ENCODE measurements around the gene CBX5. TPM values are rescaled to one million over a fixed set of nuclear protein-coding genes. Genes with fewer than 3 reads are reported as not detected.

The CBX5 gene
- total and polyA plus RNA-seq, 2 experiments from 2014 or later: 29.6 to 37.6 TPM

DNA sequence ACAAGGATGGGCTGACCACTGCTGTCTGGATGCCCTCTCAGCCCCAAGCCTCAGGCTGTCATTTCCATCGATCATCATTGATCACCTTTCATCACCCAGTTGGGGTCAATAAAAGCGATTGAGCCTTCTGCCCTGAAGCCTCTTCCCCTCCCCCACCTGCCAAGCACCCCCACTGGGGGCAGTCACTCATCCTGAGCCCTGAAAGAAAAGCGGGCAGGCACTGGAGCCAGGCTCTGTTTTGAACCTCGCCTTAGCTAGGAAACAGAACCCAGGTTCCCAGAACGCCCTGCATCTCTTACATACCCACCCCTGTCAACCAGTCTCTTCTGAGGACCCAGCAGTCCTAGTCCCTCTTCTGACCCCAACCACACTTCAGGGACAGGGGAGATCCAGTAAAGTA is 96.9 kb downstream of the CBX5 start:
- Histone ChIP-seq H3K79me2 (ENCODE audit: insufficient read depth) (peaks cover 23% of the 10 kb centered on the region), H2AFZ (no peak overlapping the region), H3K27me3 (replicated peaks; ENCODE audit: insufficient read depth) (no peaks in the 10 kb centered on the region), H4K20me1 (ENCODE audit: insufficient read depth) (no peaks in the 10 kb centered on the region), H3K9me2 (ENCODE audit: insufficient read depth) (no peaks in the 10 kb centered on the region), H3F3A (ENCODE audit: insufficient read depth) (no peaks in the 10 kb centered on the region), H3K4me3 (no peak overlapping the region), H3K9ac (no peak overlapping the region), H3K27ac (no peak overlapping the region), H3K4me2 (ENCODE audit: unreplicated experiment) (no peak overlapping the region), H3K9me3 (ENCODE audit: low read depth) (no peaks in the 10 kb centered on the region), H3K4me1 (ENCODE audit: insufficient read depth) (0 out of 2 replicates have a peak, but pooled peaks cover 3% of the 10 kb centered on the region), H3K36me3 (ENCODE audit: low read depth) (no peaks in the 10 kb centered on the region; the same call in 1 of the 2 replicates)
- in situ Hi-C loops (cut with MboI): no loop called here
- DNase-seq: no peak
- TF ChIP-seq EZH2phosphoT487 (IDR thresholded peaks at IDR 0.05; ENCODE audit: insufficient read depth, low read depth) (no peak), EZH2 (IDR thresholded peaks at IDR 0.05; ENCODE audit: insufficient read depth, poor library complexity, severe bottlenecking) (no peak)
- 83 to 88% methylated on average over 5 of the region's 5 CpGs for WGBS, 2 experiments (ENCODE audit: low coverage in 1 of 2, low lambda C conversion rate in 2 of 2, missing lambda C conversion rate in 2 of 2)

DNA sequence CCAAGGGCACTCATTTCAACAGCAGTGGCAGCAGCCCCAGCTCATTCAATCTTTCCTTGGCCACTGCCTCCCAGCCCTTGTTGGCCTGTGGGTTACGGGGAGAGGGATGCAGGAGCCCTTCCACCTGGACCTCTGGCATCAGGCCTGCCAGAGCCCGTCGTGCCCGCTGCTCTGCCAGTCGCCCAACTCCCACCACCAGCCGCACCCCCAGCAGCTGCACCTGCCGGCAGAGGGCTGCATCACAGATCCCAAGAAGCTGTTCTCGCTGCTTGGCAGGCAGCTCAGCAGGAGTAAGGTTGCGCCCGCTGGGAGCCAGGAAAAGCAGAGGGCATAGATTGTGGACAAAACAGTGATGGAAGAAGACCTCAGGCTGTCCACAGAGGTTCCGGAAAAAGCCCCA is 97.8 kb downstream of the CBX5 start:
- H3K4me2 ChIP-seq (ENCODE audit: unreplicated experiment): no peak overlapping the region
- H3K9me3 ChIP-seq (ENCODE audit: low read depth): no peaks in the 10 kb centered on the region
- no peak for DNase-seq
- H2AFZ ChIP-seq: no peak overlapping the region
- 90 to 94% methylated on average over 11 of the region's 11 CpGs for WGBS, 2 experiments (ENCODE audit: low coverage in 1 of 2, low lambda C conversion rate in 2 of 2, missing lambda C conversion rate in 2 of 2)
- no peak overlapping the region for H3K4me3 ChIP-seq
- no peaks in the 10 kb centered on the region for H3K4me1 ChIP-seq (ENCODE audit: insufficient read depth)
- H3K9me2 ChIP-seq (ENCODE audit: insufficient read depth): no peaks in the 10 kb centered on the region
- TF ChIP-seq EZH2phosphoT487 (IDR thresholded peaks at IDR 0.05; ENCODE audit: insufficient read depth, low read depth) (no peak), EZH2 (IDR thresholded peaks at IDR 0.05; ENCODE audit: insufficient read depth, poor library complexity, severe bottlenecking) (no peak)
- no peaks in the 10 kb centered on the region for H3F3A ChIP-seq (ENCODE audit: insufficient read depth)
- in situ Hi-C loops (cut with MboI): no loop called here
- no peak overlapping the region for H3K9ac ChIP-seq
- H4K20me1 ChIP-seq (ENCODE audit: insufficient read depth): no peaks in the 10 kb centered on the region
- H3K36me3 ChIP-seq (ENCODE audit: low read depth): no peaks in the 10 kb centered on the region; the same call in 1 of the 2 replicates
- H3K27ac ChIP-seq: no peak overlapping the region
- H3K27me3 ChIP-seq (replicated peaks; ENCODE audit: insufficient read depth): no peaks in the 10 kb centered on the region
- H3K79me2 ChIP-seq (ENCODE audit: insufficient read depth): peaks cover 14% of the 10 kb centered on the region

Small RNAs within 50 kb of the gene (small RNA-seq; reads per million reads assigned to genes)
- gene RN7SL390P (ENCODE audit: low read depth, low replicate concordance) (not detected), gene RNU6-950P (ENCODE audit: low read depth, low replicate concordance) (not detected)

Other genes with a start within 250 kb of the CBX5 start
- gene HOXC5, start 247.1 kb downstream of the CBX5 start, total RNA-seq (2014; rRNA removed; shearing (Covaris generic)): 1.1 and 1.8 TPM in 2 replicates
- 0.65 and 1.3 TPM in 2 replicates for gene HOXC5, start 247.1 kb downstream of the CBX5 start, polyA plus RNA-seq (2016; fragmentation: Nextera tagmentation; extraction: Ambion mirVana)
- 2.2 and 3.4 TPM in 2 replicates for gene HOXC4, start 226.3 kb downstream of the CBX5 start, total RNA-seq (2014; rRNA removed; shearing (Covaris generic))
- gene HOXC4, start 226.3 kb downstream of the CBX5 start, polyA plus RNA-seq (2016; fragmentation: Nextera tagmentation; extraction: Ambion mirVana): 2.3 and 3.1 TPM in 2 replicates
- 34.5 and 38.2 TPM in 2 replicates for gene SMUG1, start 91.1 kb downstream of the CBX5 start, total RNA-seq (2014; rRNA removed; shearing (Covaris generic))
- gene SMUG1, start 91.1 kb downstream of the CBX5 start, polyA plus RNA-seq (2016; fragmentation: Nextera tagmentation; extraction: Ambion mirVana): 48.5 and 49.5 TPM in 2 replicates
- gene HNRNPA1, start 604 bp upstream of the CBX5 start, total RNA-seq (2014; rRNA removed; shearing (Covaris generic)): 217 and 226 TPM in 2 replicates
- gene HNRNPA1, start 604 bp upstream of the CBX5 start, polyA plus RNA-seq (2016; fragmentation: Nextera tagmentation; extraction: Ambion mirVana): 346 and 351 TPM in 2 replicates
- not detected in 2 replicates for gene NFE2, start 20.9 kb upstream of the CBX5 start, total RNA-seq (2014; rRNA removed; shearing (Covaris generic))
- gene NFE2, start 20.9 kb upstream of the CBX5 start, polyA plus RNA-seq (2016; fragmentation: Nextera tagmentation; extraction: Ambion mirVana): 0.46 TPM in 1 of 2 replicates, not detected in the other
- gene COPZ1, start 45.0 kb upstream of the CBX5 start, total RNA-seq (2014; rRNA removed; shearing (Covaris generic)): 149 and 204 TPM in 2 replicates
- gene COPZ1, start 45.0 kb upstream of the CBX5 start, polyA plus RNA-seq (2016; fragmentation: Nextera tagmentation; extraction: Ambion mirVana): 170 and 183 TPM in 2 replicates
- gene GPR84, start 84.4 kb upstream of the CBX5 start, total RNA-seq (2014; rRNA removed; shearing (Covaris generic)): not detected in 2 replicates
- not detected in 2 replicates for gene GPR84, start 84.4 kb upstream of the CBX5 start, polyA plus RNA-seq (2016; fragmentation: Nextera tagmentation; extraction: Ambion mirVana)
- 1.6 and 1.8 TPM in 2 replicates for gene ZNF385A, start 104.6 kb upstream of the CBX5 start, total RNA-seq (2014; rRNA removed; shearing (Covaris generic))
- gene ZNF385A, start 104.6 kb upstream of the CBX5 start, polyA plus RNA-seq (2016; fragmentation: Nextera tagmentation; extraction: Ambion mirVana): 2.9 and 3.1 TPM in 2 replicates
- gene ITGA5, start 139.1 kb upstream of the CBX5 start, total RNA-seq (2014; rRNA removed; shearing (Covaris generic)): 496 and 541 TPM in 2 replicates
- gene ITGA5, start 139.1 kb upstream of the CBX5 start, polyA plus RNA-seq (2016; fragmentation: Nextera tagmentation; extraction: Ambion mirVana): 402 and 416 TPM in 2 replicates
- not detected in 2 replicates for gene GTSF1, start 193.5 kb upstream of the CBX5 start, total RNA-seq (2014; rRNA removed; shearing (Covaris generic))
- gene GTSF1, start 193.5 kb upstream of the CBX5 start, polyA plus RNA-seq (2016; fragmentation: Nextera tagmentation; extraction: Ambion mirVana): 0.29 TPM in 1 of 2 replicates, not detected in the other
- not detected in 2 replicates for gene NCKAP1L, start 217.6 kb upstream of the CBX5 start, total RNA-seq (2014; rRNA removed; shearing (Covaris generic))
- gene NCKAP1L, start 217.6 kb upstream of the CBX5 start, polyA plus RNA-seq (2016; fragmentation: Nextera tagmentation; extraction: Ambion mirVana): 0.10 and 0.11 TPM in 2 replicates

All from GM23248 (cell line).